ENCODE measurements around the gene ZMAT3.

Gene ZMAT3

GRCh38 chr3:179088306-179088705 is 16.7 kb upstream of the ZMAT3 start:
- H3K27ac ChIP-seq (replicated peaks): no peak overlapping the region
- H3K27me3 ChIP-seq (ENCODE audit: insufficient read depth, poor library complexity, severe bottlenecking): no peaks in the 10 kb centered on the region
- DNase-seq (ENCODE audit: low read depth in 1 of 2, low spot score in 1 of 2): no peak
- H3K4me3 ChIP-seq (replicated peaks; ENCODE audit: insufficient read depth, low read length): no peak overlapping the region
- no peak for TF ChIP-seq CTCF (IDR thresholded peaks at IDR 0.05; ENCODE audit: insufficient read depth, low read length)
- TF ChIP-seq, protein P1, sequence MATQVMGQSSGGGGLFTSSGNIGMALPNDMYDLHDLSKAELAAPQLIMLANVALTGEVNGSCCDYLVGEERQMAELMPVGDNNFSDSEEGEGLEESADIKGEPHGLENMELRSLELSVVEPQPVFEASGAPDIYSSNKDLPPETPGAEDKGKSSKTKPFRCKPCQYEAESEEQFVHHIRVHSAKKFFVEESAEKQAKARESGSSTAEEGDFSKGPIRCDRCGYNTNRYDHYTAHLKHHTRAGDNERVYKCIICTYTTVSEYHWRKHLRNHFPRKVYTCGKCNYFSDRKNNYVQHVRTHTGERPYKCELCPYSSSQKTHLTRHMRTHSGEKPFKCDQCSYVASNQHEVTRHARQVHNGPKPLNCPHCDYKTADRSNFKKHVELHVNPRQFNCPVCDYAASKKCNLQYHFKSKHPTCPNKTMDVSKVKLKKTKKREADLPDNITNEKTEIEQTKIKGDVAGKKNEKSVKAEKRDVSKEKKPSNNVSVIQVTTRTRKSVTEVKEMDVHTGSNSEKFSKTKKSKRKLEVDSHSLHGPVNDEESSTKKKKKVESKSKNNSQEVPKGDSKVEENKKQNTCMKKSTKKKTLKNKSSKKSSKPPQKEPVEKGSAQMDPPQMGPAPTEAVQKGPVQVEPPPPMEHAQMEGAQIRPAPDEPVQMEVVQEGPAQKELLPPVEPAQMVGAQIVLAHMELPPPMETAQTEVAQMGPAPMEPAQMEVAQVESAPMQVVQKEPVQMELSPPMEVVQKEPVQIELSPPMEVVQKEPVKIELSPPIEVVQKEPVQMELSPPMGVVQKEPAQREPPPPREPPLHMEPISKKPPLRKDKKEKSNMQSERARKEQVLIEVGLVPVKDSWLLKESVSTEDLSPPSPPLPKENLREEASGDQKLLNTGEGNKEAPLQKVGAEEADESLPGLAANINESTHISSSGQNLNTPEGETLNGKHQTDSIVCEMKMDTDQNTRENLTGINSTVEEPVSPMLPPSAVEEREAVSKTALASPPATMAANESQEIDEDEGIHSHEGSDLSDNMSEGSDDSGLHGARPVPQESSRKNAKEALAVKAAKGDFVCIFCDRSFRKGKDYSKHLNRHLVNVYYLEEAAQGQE (IDR thresholded peaks at IDR 0.05; ENCODE audit: insufficient replicate concordance, low read depth): no peak
- TF ChIP-seq POLR2AphosphoS5 (IDR thresholded peaks at IDR 0.05; ENCODE audit: low read depth): no peak
- no peak for TF ChIP-seq SPI1 (IDR thresholded peaks at IDR 0.05; ENCODE audit: borderline replicate concordance, low read depth)
- TF ChIP-seq GABPA (IDR thresholded peaks at IDR 0.05; ENCODE audit: low read depth): no peak

- H3K4me3 ChIP-seq (replicated peaks; ENCODE audit: insufficient read depth, low read length): no peak overlapping the region
- H3K27me3 ChIP-seq (ENCODE audit: insufficient read depth, poor library complexity, severe bottlenecking): no peaks in the 10 kb centered on the region
- TF ChIP-seq GABPA (IDR thresholded peaks at IDR 0.05; ENCODE audit: low read depth) (no peak), CTCF (IDR thresholded peaks at IDR 0.05; ENCODE audit: insufficient read depth, low read length) (no peak), POLR2AphosphoS5 (IDR thresholded peaks at IDR 0.05; ENCODE audit: low read depth) (no peak), SPI1 (IDR thresholded peaks at IDR 0.05; ENCODE audit: borderline replicate concordance, low read depth) (no peak; the same call in 1 of the 2 replicates)
- TF ChIP-seq, protein P1 (IDR thresholded peaks at IDR 0.05; ENCODE audit: insufficient replicate concordance, low read depth): no peak
- no peak overlapping the region for H3K27ac ChIP-seq (replicated peaks)
- no peak for DNase-seq (ENCODE audit: low read depth in 1 of 2, low spot score in 1 of 2)
Measured at GRCh38 chr3:179083977-179084376, 12.4 kb upstream of the ZMAT3 start.

GRCh38 chr3:179082416-179082815 is 10.8 kb upstream of the ZMAT3 start:
- H3K27me3 ChIP-seq (ENCODE audit: insufficient read depth, poor library complexity, severe bottlenecking): no peaks in the 10 kb centered on the region
- no peak for DNase-seq (ENCODE audit: low read depth in 1 of 2, low spot score in 1 of 2)
- no peak for TF ChIP-seq POLR2AphosphoS5 (IDR thresholded peaks at IDR 0.05; ENCODE audit: low read depth)
- TF ChIP-seq, protein P1 (IDR thresholded peaks at IDR 0.05; ENCODE audit: insufficient replicate concordance, low read depth): no peak
- 0 out of 2 replicates have a peak, but pooled peaks have one; percentile 4 for TF ChIP-seq SPI1 (IDR thresholded peaks at IDR 0.05; ENCODE audit: borderline replicate concordance, low read depth)
- H3K4me3 ChIP-seq (replicated peaks; ENCODE audit: insufficient read depth, low read length): no peak overlapping the region
- no peak overlapping the region for H3K27ac ChIP-seq (replicated peaks)
